Raji (cell line): ENCODE measurements around the gene KLF7.

Experiments
- POLR2A ChIP-seq: IDR thresholded peaks from 2 replicates; pipeline ENCODE4 v1.6.1; 2011; ENCODE audit warnings: low read depth, low read length, control low read depth; ENCODE audit not compliant: insufficient read depth

KLF7 gene

DNA sequence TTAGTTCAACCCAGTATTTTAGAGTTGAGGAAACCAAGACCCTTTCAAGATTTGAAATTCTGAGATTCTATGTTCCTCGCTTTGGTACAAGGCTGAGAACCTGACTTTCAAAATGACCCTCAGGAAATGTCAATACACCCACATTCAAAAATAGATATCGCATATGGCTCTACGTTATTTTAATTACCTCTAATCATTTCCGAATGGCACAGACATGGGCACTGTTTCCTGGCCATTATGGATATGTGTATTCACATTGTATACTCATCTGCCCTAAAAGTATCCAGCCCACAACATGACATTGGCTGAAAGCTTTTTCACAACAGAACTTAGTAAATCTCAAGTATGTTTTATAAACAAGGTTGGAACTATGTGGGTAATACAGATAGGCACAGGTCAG is 6.7 kb downstream of the KLF7 start:
- no peak for TF ChIP-seq POLR2A

DNA sequence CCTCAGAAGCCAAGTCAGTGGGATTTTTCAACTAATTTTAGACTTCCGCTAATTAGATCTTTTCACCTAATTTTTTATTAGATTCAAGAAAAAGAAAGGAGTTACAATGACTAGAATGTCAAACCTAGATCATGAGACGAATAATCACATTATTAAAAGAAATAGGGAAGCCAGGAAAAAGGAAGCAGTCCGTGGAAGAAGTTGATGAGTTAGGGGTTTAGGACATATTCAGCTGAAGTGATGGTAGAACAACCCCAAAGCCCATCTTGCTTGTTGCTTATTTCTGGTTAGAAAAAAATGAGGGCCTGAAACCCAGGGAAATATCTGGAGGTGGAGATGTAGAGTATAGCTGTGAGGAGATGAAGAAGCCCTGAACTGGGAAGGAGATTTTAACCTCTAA is 8.0 kb downstream of the KLF7 start:
- TF ChIP-seq POLR2A = no peak

- no peak for TF ChIP-seq POLR2A
These were observed 8.6 kb downstream of the KLF7 start for GRCh38 chr2:207157162-207157481.

DNA sequence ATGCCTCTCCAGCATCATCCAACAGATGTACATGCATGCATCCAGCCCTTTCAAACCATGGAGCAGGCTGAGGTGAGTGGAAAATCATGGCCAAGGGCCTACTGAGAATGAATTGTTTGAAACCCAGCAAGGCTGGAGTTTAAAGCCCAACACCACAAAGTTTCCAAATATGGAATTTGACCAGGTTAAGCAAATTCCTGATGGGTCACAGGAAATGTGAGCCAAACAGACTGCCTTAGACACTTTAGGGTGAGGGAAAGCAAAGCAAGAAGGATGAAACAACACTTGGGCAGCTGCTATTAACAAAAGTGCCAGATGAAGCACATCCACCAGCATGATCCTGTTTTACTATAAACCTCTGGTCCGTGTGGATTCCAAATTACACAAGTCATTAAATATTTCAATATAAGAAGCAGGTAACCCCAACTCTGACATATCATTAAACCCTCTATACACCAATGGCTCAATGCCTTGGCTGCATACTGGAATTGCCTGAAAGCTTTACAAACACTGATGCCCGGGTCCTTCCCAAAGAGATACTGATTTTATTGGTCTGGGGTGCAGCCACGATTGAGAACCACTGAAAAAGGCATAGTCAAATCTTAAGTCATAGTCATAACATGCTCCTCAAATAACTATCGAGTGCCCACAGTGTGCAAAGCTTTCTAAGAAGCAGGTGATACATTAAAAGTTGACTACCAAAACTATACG is 9.1 kb downstream of the KLF7 start:
- TF ChIP-seq POLR2A = no peak

GRCh38 chr2:207155516-207156444 is 10.0 kb downstream of the KLF7 start:
- TF ChIP-seq POLR2A = no peak

GRCh38 chr2:207154556-207155510 is 10.9 kb downstream of the KLF7 start:
- no peak for TF ChIP-seq POLR2A

- TF ChIP-seq POLR2A = no peak
These were observed 12.3 kb downstream of the KLF7 start for GRCh38 chr2:207153266-207153975.

GRCh38 chr2:207151048-207151447 is 14.7 kb downstream of the KLF7 start:
- TF ChIP-seq POLR2A = no peak

GRCh38 chr2:207150284-207150683 is 15.5 kb downstream of the KLF7 start:
- no peak for TF ChIP-seq POLR2A

DNA sequence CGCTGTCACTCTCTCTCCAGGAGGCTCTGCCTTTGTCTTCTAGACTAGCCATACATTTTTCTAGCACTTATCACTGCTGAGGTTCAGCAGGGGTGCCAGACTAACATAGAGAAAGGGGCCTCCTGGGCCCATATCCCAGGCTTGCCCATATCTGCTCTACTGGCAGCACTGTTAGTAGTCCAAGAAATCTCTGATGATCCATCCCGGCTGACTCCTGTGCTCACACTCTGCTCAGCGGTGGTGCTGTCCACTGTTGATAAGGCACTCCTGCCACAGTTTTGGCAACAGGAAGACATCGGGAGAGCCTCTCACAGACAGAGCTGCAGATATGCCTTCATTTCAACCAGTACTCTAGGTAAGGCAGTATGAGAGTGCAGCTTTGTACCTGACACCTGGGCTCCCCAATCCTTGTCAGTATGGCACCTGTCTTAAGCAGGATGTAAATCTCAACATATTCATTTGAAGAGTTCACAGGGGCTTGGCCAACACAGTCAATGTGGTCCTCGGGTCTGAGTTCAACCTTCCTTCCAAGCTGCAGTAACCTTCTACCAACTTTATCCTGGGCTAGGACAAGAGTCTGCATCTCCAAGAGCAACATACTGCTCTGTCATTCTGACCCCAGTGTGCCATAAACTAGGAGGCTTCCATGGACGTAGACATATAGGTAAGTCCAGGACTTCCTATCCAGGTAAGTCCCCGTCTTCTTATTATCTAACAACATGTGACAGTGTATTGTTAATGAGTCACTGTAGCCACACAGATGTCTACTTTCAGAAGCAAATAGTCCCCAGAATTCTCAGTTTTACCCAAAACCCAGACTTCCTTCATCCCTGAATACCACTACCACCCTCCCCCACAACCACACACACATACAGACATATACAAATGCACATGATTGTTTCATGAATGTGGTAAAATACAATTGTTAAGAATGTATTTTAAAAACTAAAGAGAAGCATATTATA is 16.2 kb downstream of the KLF7 start:
- TF ChIP-seq POLR2A = no peak

- TF ChIP-seq POLR2A = no peak
These were observed 17.7 kb downstream of the KLF7 start for GRCh38 chr2:207148020-207148419.

- no peak for TF ChIP-seq POLR2A
These were observed 21.5 kb downstream of the KLF7 start for GRCh38 chr2:207144173-207144785.
